Ascending aorta (tissue), 2 donors: Measurements from ENCODE around the gene PSME2. TPM values are rescaled to one million over a fixed set of nuclear protein-coding genes. Genes with fewer than 3 reads are reported as not detected.

Experiments
- DNase-seq, 2 donors: peaks; one replicate each; pipeline ENCODE4 v3.0.0-alpha.2; 2019; ENCODE audit warnings: low spot score in 2 of 2
- H3K27ac ChIP-seq, 2 donors: fragments of 200-600 bp; sonication (generic); one replicate each; pipeline ENCODE4 v1.5.1; 2016 to 2017; ENCODE audit warnings: mild to moderate bottlenecking in 1 of 2
- H3K27me3 ChIP-seq: fragments of 200-600 bp; sonication (generic); one replicate; pipeline ENCODE4 v1.5.1; 2017
- H3K36me3 ChIP-seq, 2 donors: fragments of 200-600 bp; sonication (generic); one replicate each; pipeline ENCODE4 v1.5.1; 2016
- H3K4me1 ChIP-seq, 2 donors: fragments of 200-600 bp; sonication (generic); one replicate each; pipeline ENCODE4 v1.5.1; 2016 to 2017; ENCODE audit warnings: mild to moderate bottlenecking in 1 of 2
- H3K4me3 ChIP-seq, 2 donors: fragments of 200-600 bp; sonication (generic); one replicate each; pipeline ENCODE4 v1.5.1; 2016 to 2017; ENCODE audit warnings: mild to moderate bottlenecking in 1 of 2
- H3K9me3 ChIP-seq, 2 donors: fragments of 200-600 bp; sonication (generic); one replicate each; pipeline ENCODE4 v1.5.1; 2016
- intact Hi-C: fragments of 100-400 bp; cut with DNase I; formaldehyde crosslinking; loops from one replicate; pipeline ENCODE4 v1.15.1; 2023
- total RNA-seq: library from RNA; depleted of rRNA; stranded (reverse); fragments of >200 nt; gene quantifications from one replicate; pipeline ENCODE4 v1.1.0, GENCODE V29; 2016
- TF ChIP-seq, protein P1 (sequence below), 3 experiments: fragments of 200-600 bp in 2 of 3; fragments of 450-650 bp in 1 of 3; sonication (generic) in 2 of 3; IDR thresholded peaks; one replicate each; pipeline ENCODE4 v1.5.1; 2016 to 2019; ENCODE audit warnings: antibody characterized with exemption in 3 of 3, mild to moderate bottlenecking in 1 of 3, moderate library complexity in 1 of 3

The PSME2 gene
- total RNA-seq, 1 donor from 2014 or later = 100 TPM

DNA sequence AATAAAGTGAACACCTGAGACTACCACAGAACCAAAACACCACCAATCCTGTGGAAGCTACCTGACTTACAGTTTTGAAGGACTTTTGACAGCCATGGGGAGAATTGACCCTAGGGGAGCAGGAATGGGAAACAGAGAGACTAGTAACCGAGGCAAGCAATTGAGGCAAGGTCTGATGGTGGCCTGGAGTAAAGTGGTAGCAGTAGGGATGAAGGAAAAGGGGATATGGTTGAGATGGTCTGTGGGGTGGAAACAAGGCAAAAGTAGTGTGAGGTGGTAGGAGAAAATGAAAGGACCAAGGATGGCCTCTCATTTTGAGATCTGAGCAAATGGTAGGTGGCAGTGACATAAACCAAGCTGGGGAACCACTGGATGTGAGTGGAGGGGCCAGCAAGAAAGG, 10.4 kb upstream of the PSME2 start:
- H3K36me3 ChIP-seq = peaks cover 45 to 74% of the 10 kb centered on the region in 2 donors
- TF ChIP-seq, protein P1, sequence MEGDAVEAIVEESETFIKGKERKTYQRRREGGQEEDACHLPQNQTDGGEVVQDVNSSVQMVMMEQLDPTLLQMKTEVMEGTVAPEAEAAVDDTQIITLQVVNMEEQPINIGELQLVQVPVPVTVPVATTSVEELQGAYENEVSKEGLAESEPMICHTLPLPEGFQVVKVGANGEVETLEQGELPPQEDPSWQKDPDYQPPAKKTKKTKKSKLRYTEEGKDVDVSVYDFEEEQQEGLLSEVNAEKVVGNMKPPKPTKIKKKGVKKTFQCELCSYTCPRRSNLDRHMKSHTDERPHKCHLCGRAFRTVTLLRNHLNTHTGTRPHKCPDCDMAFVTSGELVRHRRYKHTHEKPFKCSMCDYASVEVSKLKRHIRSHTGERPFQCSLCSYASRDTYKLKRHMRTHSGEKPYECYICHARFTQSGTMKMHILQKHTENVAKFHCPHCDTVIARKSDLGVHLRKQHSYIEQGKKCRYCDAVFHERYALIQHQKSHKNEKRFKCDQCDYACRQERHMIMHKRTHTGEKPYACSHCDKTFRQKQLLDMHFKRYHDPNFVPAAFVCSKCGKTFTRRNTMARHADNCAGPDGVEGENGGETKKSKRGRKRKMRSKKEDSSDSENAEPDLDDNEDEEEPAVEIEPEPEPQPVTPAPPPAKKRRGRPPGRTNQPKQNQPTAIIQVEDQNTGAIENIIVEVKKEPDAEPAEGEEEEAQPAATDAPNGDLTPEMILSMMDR (IDR thresholded peaks at IDR 0.05) = no peak

DNA sequence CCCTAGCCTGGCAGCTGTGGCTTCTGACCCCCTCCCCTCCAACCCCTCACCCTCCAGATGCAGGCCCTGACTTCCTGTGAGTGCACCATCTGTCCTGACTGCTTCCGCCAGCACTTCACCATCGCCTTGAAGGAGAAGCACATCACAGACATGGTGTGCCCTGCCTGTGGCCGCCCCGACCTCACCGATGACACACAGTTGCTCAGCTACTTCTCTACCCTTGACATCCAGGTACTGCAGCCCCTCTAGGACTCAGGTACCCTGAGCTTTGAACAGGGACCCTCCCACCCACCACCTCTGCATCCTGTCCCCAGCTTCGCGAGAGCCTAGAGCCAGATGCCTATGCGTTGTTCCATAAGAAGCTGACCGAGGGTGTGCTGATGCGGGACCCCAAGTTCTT, 8.7 kb upstream of the PSME2 start:
- TF ChIP-seq, protein P1 (IDR thresholded peaks at IDR 0.05) = no peak
- DNase-seq = no peak
- Histone ChIP-seq H3K27ac (no peak overlapping the region), H3K9me3 (no peaks in the 10 kb centered on the region), H3K4me1 (no peaks in the 10 kb centered on the region), H3K27me3 (no peaks in the 10 kb centered on the region), H3K36me3 (peaks cover 57 to 85% of the 10 kb centered on the region in 2 donors), H3K4me3 (no peak overlapping the region)
- intact Hi-C loops = no loop called here

More for the DNA sequence above, 10.4 kb upstream of the PSME2 start:
- DNase-seq = no peak
- Histone ChIP-seq H3K9me3 (no peaks in the 10 kb centered on the region), H3K4me1 (no peaks in the 10 kb centered on the region), H3K27me3 (no peaks in the 10 kb centered on the region), H3K27ac (no peak overlapping the region), H3K4me3 (no peak overlapping the region)
- intact Hi-C loops = no loop called here

DNA sequence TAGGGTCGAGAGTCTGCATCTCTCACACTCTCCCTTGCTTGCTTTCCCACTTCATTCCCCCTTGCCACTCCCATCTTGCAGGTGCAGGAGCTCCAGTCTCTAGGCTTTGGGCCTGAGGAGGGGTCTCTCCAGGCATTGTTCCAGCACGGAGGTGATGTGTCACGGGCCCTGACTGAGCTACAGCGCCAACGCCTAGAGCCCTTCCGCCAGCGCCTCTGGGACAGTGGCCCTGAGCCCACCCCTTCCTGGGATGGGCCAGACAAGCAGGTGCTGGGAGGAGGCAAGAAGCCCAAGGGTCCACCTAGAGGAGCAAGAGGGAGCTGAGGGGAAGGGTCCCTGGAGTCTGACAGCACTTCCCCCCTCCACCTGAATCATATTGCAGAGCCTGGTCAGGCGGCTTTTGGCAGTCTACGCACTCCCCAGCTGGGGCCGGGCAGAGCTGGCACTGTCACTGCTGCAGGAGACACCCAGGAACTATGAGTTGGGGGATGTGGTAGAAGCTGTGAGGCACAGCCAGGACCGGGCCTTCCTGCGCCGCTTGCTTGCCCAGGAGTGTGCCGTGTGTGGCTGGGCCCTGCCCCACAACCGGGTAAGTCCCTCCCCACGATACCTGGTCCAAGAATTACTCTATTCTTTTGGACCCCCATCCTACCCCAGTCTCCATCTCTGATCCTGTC, 5.1 kb upstream of the PSME2 start:
- Histone ChIP-seq H3K4me3 (no peak overlapping the region), H3K9me3 (no peaks in the 10 kb centered on the region), H3K36me3 (peaks cover 53 to 76% of the 10 kb centered on the region in 2 donors), H3K27ac (no peak overlapping the region), H3K27me3 (no peaks in the 10 kb centered on the region), H3K4me1 (peaks cover 8 to 13% of the 10 kb centered on the region in 2 donors)
- intact Hi-C loops = no loop called here
- TF ChIP-seq, protein P1 (IDR thresholded peaks at IDR 0.05) = no peak
- DNase-seq = no peak

- Histone ChIP-seq H3K4me3 (no peak overlapping the region), H3K4me1 (peaks cover 9 to 13% of the 10 kb centered on the region in 2 donors), H3K36me3 (peaks cover 48 to 71% of the 10 kb centered on the region in 2 donors), H3K27me3 (no peaks in the 10 kb centered on the region), H3K9me3 (no peaks in the 10 kb centered on the region), H3K27ac (no peak overlapping the region)
- intact Hi-C loops = no loop called here
- TF ChIP-seq, protein P1 (IDR thresholded peaks at IDR 0.05) = no peak
- DNase-seq = no peak
Observed at GRCh38 chr14:24150993-24151392, 4.6 kb upstream of the PSME2 start.

- Histone ChIP-seq H3K4me3 (no peak overlapping the region), H3K4me1 (peaks cover 14 to 17% of the 10 kb centered on the region in 2 donors), H3K36me3 (peaks cover 43 to 66% of the 10 kb centered on the region in 2 donors), H3K9me3 (no peaks in the 10 kb centered on the region), H3K27ac (no peak overlapping the region), H3K27me3 (no peaks in the 10 kb centered on the region)
- no peak for DNase-seq
- intact Hi-C loops = no loop called here
- TF ChIP-seq, protein P1 (IDR thresholded peaks at IDR 0.05) = no peak
Observed at GRCh38 chr14:24150567-24150966, 4.2 kb upstream of the PSME2 start.
